Neural progenitor cell (in vitro differentiated cells): Measurements from ENCODE around the gene MYBPH.

ENCODE experiments used
- CTCF ChIP-seq: fragments of 200-600 bp; sonication (generic); IDR thresholded peaks from 2 replicates; pipeline ENCODE4 v1.5.1; 2017; ENCODE audit warnings: antibody characterized with exemption, mild to moderate bottlenecking
- EZH2 ChIP-seq: fragments of 200-600 bp; sonication (generic); IDR thresholded peaks from 2 replicates; pipeline ENCODE4 v1.6.1; 2017; ENCODE audit warnings: antibody characterized with exemption, mild to moderate bottlenecking, moderate library complexity

- TF ChIP-seq CTCF: no peak
- TF ChIP-seq EZH2: no peak
These were observed 4.8 kb downstream of the MYBPH start for GRCh38 chr1:203170625-203171330.
